Neural crest cell (in vitro differentiated cells): ENCODE results near the gene CTBP1. TPM values are rescaled to one million over a fixed set of nuclear protein-coding genes. Genes with fewer than 3 reads are reported as not detected.

Experiments
- DNase-seq: peaks from one replicate; pipeline ENCODE4 v3.0.0; 2021; ENCODE audit warnings: low read depth, mixed read lengths, low spot score
- H3K27ac Mint-ChIP-seq: one replicate; pipeline ENCODE4 v1.8.0; 2021; ENCODE audit warnings: mild to moderate bottlenecking, mixed read lengths; ENCODE audit not compliant: unreplicated experiment
- H3K27me3 Mint-ChIP-seq: 2 replicates; pipeline ENCODE4 v1.8.0; 2021; ENCODE audit warnings: low read depth, mild to moderate bottlenecking, mixed read lengths
- H3K36me3 Mint-ChIP-seq: 2 replicates; pipeline ENCODE4 v1.8.0; 2021; ENCODE audit warnings: low read depth, mild to moderate bottlenecking, mixed read lengths
- H3K4me1 Mint-ChIP-seq: 2 replicates; pipeline ENCODE4 v1.8.0; 2021; ENCODE audit warnings: mixed read lengths
- H3K4me3 Mint-ChIP-seq: one replicate; pipeline ENCODE4 v1.8.0; 2021; ENCODE audit warnings: mild to moderate bottlenecking, mixed read lengths
- H3K9me3 Mint-ChIP-seq: 2 replicates; pipeline ENCODE4 v1.8.0; 2021; ENCODE audit warnings: mixed read lengths
- total RNA-seq: library from RNA; stranded (reverse); gene quantifications from 2 replicates; pipeline ENCODE4 v1.2.1, GENCODE V29; 2021
- TF ChIP-seq, protein P1 (sequence below): fragments of 200-600 bp; sonication (generic); conservative IDR thresholded peaks from 2 replicates; pipeline ENCODE4 v1.5.0; 2021; ENCODE audit warnings: antibody characterized with exemption, mild to moderate bottlenecking

CTBP1 gene
- total RNA-seq, 1 donor from 2014 or later: 219 TPM

DNA sequence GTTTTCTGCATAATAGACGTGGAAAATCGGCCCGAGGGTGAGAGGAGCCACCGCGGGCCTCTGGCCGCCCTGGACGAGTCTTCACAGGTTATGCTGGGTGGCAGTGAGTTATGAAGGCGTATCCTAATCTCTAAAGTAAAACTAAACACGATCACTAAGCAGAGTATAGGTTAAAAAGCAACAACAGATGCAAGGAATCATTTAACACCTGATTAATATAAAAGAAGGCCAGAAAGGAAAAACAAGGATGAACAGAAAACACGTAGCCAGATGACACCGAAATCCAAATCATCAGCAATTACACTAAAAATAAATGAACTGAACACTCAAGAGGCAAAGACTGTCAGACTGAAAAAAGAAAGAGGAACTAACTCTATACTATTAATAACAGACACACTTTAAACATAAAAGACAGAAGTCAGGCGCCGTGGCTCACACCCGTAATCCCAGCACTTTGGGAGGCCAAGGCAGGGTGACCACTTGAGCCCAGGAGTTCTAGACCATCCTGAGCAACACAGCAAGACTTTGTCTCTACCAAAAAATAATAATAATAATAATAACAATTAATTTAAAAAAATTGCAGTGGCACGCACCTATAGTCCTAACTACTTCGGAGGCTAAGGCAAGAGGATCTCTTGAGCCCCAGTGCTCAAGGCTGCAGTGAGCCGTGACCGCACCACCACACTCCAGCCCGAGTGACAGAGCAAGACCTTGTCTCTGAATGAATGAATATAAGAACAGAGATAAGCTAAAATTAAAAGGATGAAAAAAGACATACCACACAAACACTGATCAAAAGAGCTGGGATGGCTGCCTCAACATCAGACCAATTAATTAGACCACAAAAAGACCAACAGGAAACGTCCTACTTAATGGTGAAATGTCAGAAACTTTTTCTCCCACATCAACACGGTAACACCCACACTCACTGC, 30.0 kb downstream of the CTBP1 start:
- peak overlapping the region; percentile 29 for H3K4me3 Mint-ChIP-seq
- DNase-seq: no peak
- TF ChIP-seq, protein P1, sequence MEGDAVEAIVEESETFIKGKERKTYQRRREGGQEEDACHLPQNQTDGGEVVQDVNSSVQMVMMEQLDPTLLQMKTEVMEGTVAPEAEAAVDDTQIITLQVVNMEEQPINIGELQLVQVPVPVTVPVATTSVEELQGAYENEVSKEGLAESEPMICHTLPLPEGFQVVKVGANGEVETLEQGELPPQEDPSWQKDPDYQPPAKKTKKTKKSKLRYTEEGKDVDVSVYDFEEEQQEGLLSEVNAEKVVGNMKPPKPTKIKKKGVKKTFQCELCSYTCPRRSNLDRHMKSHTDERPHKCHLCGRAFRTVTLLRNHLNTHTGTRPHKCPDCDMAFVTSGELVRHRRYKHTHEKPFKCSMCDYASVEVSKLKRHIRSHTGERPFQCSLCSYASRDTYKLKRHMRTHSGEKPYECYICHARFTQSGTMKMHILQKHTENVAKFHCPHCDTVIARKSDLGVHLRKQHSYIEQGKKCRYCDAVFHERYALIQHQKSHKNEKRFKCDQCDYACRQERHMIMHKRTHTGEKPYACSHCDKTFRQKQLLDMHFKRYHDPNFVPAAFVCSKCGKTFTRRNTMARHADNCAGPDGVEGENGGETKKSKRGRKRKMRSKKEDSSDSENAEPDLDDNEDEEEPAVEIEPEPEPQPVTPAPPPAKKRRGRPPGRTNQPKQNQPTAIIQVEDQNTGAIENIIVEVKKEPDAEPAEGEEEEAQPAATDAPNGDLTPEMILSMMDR: no peak
- no peaks in the 10 kb centered on the region for H3K9me3 Mint-ChIP-seq
- H3K27ac Mint-ChIP-seq: no peak overlapping the region
- no peaks in the 10 kb centered on the region for H3K4me1 Mint-ChIP-seq
- no peaks in the 10 kb centered on the region for H3K27me3 Mint-ChIP-seq
- H3K36me3 Mint-ChIP-seq: peaks cover 17% of the 10 kb centered on the region

DNA sequence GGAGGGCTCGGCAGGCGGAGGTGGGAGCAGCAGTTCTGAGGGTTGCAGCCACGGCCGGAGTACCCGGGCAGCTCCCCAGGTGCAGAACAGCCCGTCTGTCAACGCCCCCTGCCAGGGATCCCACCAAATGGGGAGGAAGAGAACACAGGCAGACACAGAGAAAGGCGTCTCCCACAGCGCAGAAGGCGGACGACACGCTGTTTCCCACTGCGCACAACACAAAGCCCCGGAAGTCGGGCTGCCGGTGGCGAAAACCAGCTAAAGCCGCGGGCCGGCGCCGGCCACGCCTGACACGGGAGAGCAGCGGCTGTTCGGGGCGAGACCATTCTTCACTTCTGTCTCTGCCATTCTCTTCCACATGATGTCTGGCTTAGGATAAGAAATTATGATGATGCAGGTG, 31.6 kb downstream of the CTBP1 start:
- peaks cover 17% of the 10 kb centered on the region for H3K36me3 Mint-ChIP-seq
- no peaks in the 10 kb centered on the region for H3K4me1 Mint-ChIP-seq
- DNase-seq: no peak
- TF ChIP-seq, protein P1: no peak
- H3K4me3 Mint-ChIP-seq: peak overlapping the region; percentile 3
- H3K27me3 Mint-ChIP-seq: no peaks in the 10 kb centered on the region
- H3K9me3 Mint-ChIP-seq: no peaks in the 10 kb centered on the region
- H3K27ac Mint-ChIP-seq: no peak overlapping the region

DNA sequence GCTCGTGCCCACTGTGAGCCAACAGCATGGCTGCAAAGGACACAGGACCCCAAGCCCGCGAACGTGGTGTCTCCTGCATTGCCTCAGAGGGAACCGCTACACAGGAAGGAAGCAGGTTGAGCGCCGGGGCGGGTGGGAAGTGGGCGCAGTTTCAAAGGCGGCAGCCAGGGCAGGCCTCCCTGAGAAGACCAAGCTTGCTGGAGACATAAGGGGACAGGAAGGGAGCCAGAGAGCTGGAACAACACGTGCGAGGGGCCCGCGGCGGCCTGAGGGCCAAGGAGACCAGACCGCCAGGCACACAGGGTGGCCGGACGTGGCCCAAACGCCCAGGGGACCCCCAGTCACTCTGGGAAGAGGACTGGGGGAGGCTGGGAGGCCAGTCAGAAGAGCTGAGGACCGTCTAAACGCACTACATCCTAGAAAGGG, 32.0 kb downstream of the CTBP1 start:
- Mint-ChIP-seq H3K36me3 (peaks cover 17% of the 10 kb centered on the region), H3K4me3 (no peak overlapping the region)

DNA sequence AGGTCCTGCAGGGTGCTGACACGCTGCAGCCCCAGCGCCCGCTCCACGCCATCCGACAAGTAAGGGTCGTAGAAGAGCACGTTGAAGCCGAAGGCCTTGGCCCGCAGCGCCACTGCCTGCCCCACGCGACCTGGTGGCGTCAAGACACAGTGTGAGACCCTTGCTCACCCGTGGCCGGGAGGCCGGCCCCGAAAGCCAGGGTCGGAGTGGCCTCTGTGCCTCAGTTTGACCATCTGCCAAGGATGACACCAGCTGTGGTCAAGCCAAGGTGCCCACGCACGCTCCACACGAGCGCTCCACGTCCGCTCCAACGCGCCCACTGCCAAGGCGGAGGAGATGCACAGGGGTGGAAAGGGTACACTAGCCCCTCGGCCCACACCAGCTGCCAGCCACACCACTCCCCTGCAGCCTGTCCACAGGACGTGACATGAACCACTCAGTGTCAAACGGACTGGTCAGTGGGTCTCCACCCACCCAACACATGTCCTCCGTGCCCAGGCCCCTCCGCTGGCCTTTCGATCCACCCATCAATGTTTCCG, 32.8 kb downstream of the CTBP1 start:
- no peaks in the 10 kb centered on the region for H3K4me1 Mint-ChIP-seq
- H3K4me3 Mint-ChIP-seq: no peak overlapping the region
- DNase-seq: no peak
- no peaks in the 10 kb centered on the region for H3K9me3 Mint-ChIP-seq
- no peak overlapping the region for H3K27ac Mint-ChIP-seq
- TF ChIP-seq, protein P1: no peak
- peaks cover 16% of the 10 kb centered on the region for H3K36me3 Mint-ChIP-seq
- no peaks in the 10 kb centered on the region for H3K27me3 Mint-ChIP-seq

More for the DNA sequence above, 32.0 kb downstream of the CTBP1 start:
- no peak for DNase-seq
- Mint-ChIP-seq H3K9me3 (no peaks in the 10 kb centered on the region), H3K27ac (no peak overlapping the region), H3K27me3 (no peaks in the 10 kb centered on the region), H3K4me1 (no peaks in the 10 kb centered on the region)
- TF ChIP-seq, protein P1: no peak

DNA sequence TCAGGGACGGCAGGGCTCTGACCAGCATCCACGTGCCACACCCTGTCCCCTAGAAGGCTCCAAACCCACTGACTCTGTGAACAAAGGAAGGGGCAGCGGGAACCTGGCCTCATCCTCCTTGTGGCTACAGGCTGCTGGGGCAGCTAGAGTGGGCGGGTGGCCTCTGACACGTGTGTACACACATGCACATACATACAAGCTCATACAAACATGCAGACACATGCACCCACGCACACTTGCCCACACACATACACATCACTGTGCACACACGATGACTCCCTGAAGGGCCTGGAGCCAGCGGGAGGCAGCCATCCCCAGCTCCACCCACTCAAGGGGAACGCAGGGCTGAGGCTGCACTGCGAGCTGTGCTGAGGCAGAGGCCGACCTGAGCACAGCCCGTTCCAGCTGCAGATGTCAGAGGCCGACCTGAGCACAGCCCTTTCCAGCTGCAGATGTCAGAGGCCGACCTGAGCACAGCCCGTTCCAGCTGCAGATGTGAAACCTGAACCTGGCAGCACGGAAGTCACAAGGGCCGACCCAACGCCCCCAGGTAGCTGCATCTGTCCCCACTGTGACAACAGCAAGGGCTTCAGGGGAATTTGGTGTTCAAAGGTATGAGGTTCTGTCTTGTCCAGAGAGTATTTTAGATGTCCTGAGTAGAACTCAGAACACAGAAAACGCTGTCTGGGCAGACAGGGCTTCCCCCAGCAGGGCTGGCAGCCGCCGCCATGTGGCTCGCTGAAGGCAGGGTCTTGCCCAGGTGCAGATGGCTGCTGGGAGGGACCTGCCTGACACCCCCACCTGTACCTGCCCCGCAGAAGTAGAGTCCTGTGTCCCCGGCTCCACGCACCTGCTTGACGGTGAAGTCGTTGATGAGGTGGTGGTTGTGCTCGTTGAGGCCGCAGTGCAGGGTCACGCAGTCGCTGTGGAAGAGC, 33.5 kb downstream of the CTBP1 start:
- TF ChIP-seq, protein P1: no peak
- no peak for DNase-seq
- no peaks in the 10 kb centered on the region for H3K4me1 Mint-ChIP-seq
- H3K27me3 Mint-ChIP-seq: no peaks in the 10 kb centered on the region
- H3K4me3 Mint-ChIP-seq: no peak overlapping the region
- no peaks in the 10 kb centered on the region for H3K9me3 Mint-ChIP-seq
- H3K36me3 Mint-ChIP-seq: peaks cover 14% of the 10 kb centered on the region
- H3K27ac Mint-ChIP-seq: no peak overlapping the region
